NCI-H2081 (cell line): ENCODE measurements around the gene F7.
"Not testable (repeated sequence)": the region's sequence is repeated elsewhere in the genome, so short reads cannot be mapped to it uniquely, and the experiment has no call there.

ENCODE experiments used
- DNase-seq, 2 experiments: peaks; one replicate each; lab custom pipeline; 2025; lab: John Stamatoyannopoulos, UW

The F7 gene

DNA sequence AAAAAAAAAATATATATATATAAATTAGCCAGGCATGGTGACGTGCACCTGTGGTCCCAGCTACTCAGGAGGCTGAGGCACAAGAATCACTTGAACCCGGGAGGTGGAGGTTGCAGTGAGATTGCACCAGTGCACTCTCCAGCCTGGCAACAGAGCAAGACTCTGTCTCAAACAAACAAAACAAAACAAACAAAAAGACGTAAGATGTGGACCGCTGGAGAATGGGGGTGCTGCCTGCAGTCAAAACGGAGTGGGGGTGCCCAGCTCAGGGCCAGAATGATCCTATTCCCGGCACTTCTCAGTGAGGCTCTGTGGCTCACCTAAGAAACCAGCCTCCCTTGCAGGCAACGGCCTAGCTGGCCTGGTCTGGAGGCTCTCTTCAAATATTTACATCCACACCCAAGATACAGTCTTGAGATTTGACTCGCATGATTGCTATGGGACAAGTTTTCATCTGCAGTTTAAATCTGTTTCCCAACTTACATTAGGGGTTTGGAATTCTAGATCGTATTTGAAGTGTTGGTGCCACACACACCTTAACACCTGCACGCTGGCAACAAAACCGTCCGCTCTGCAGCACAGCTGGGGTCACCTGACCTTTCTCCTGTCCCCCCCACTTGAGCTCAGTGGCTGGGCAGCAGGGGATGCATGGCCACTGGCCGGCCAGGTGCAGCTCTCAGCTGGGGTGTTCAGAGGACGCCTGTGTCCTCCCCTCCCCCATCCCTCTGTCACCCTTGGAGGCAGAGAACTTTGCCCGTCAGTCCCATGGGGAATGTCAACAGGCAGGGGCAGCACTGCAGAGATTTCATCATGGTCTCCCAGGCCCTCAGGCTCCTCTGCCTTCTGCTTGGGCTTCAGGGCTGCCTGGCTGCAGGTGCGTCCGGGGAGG, at the start of gene F7:
Gene F7 (plus strand): TSS at position 760 of the 889 bp plus-strand sequence. CDS start 51 bp downstream, at position 811.
- no peak for DNase-seq

DNA sequence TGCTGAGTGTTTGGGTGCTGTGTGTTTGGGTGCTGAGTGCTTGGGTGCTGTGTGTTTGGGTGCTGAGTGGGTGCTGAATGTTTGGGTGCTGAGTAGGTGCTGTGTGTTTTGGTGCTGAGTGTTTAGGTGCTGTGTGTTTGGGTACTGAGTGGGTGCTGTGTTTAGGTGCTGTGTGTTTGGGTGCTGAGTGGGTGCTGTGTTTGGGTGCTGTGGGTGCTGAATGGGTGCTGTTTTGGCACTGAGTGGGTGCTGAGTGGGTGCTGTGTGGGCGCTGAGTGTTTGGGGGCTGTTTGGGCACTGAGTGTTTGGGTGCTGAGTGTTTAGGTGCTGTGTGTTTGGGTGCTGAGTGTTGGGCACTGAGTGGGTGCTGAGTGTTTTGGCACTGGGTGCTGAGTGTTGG, 48.5 kb upstream of the F7 start:
- DNase-seq, result no peak

DNA sequence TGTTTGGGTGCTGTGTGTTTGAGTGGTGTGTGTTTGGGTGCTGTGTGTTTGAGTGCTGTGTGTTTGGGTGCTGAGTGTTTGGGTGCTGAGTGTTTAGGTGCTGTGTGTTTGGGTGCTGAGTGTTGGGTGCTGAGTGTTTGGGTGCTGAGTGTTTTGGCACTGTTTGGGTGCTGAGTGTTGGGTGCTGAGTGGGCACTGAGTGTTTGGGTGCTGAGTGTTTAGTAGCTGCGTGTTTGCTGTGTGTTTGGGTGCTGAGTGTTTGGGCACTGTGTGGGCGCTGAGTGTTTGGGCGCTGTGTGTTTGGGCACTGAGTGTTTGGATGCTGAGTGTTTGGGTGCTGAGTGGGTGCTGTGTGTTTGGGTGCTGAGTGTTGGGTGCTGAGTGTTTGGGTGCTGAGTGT, 48.0 kb upstream of the F7 start:
- DNase-seq, result not testable (repeated sequence)

DNA sequence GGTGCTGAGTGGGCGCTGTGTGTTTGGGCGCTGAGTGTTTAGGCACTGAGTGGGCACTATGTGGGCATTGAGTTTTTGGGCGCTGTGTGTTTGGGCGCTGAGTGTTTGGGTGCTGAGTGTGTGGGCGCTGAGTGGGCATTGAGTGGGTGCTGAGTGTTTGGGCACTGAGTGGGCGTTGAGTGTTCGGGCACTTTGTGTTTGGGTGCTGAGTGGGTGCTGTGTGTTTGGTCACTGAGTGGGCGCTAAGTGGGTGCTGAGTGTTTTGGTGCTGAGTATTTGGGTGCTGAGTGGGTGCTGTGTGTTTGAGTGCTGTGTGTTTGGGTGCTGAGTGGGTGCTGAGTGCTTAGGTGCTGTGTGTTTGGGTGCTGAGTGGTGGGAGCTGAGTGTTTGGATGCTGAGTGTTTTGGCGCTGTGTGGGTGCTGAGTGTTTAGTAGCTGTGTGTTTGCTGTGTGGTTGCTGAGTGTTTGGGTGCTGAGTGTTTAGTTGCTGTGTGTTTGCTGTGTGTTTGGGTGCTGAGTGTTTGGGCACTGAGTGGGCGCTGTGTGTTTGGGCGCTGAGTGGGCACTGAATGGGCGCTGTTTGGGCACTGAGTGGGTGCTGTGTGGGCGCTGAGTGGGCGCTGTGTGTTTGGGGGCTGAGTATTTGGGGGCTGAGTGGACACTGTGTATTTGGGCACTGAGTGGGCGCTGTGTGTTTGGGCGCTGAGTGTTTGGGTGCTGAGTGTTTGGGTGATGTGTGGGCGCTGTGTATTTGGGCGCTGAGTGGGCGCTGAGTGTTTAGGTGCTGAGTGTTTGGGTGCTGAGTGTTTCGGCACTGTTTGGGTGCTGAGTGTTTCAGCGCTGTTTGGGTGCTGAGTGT, 47.2 kb upstream of the F7 start:
- no peak for DNase-seq

DNA sequence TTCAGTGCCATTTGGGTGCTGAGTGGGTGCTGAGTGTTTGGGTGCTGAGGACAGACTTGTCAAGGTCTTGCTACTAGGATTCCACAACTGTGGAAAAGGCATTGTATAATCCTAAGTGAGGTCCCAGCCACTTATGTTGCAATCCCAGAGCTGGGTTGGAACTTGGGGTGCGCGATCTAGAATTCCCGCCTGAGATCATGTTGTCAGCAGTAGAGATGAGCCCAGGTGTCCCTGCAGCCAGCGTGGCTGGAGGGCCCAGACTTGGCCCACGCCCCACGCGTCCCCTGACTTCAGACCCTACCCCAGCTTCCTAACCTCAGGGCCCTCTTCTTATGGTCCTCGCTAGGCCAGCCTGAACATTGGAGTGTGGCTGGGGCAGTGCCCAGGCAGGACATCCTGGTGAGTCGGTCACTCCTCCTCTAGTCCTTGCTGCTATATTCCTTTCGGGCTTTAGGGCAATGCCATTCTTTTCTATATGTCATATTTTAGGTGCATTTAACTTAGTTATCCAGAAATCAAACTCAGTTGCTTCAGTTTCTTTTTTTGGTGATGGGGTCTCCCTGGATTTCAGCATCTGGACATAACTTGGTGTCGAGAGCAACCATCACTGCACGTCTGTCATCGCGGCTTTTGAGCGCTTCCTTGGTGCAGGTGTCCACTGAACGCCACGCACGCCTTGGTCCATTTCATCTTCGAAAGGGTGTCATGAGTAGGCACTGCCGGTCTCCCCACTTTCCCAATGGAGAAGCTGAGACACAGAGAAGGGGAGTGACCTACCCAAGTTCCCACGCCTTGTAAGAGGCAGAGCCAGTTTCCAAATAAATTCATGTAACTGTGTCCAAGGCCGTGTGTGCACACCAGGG, 46.4 kb upstream of the F7 start:
- DNase-seq, result no peak

DNA sequence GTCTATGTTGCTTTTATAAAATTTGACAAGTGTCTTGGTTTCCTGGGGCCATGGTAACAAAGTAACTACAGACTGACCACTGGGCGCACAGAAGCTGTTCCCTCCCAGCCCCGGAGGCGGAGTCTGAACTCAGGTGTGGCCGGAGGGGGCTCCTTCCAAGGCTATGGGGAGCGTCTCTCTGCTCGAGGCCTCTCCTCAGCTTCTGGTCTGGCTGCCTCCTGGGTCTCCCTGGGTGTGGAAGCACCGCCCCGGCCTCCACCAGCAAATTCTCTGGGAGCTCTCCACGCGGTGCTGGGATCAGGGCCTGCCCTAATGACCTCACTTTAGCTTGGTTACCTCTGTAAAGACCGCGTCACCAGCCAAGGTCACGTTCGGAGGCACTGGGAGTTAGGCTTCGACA, 45.7 kb upstream of the F7 start:
- DNase-seq, result no peak

DNA sequence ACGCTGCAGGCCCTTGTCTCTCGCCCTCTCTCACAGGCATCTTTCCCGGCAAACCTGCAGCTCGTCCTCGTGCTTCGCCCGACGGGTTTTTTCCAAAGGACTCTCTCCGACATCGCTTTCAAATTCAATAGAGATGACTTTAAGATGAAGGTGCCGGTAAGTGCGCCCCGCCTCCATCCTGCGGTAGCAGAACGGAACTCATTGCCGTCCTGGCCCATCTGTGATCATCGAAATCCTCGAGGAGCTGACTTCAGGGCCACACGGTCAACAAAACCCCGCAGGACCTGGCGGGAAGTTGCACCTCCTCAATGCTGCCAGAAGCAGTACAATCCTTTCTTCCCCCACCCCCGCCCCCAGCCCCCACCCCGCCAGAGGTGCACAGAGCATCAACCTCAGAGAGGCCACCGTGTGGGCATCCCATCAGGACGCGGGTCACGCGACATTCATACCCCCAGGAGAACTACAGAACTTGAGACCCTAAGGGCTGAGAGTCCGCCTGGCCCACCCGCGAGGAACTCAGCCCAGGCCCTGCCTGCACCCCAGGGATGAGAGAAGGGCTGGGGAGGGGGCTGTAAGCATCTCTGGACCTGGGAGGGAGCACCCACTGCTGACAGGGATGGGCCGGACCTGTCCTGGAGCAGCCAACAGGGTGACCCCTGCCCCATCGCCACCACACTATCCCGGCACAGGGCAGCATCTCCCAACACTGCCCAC, 44.9 kb upstream of the F7 start:
- DNase-seq, result no peak

DNA sequence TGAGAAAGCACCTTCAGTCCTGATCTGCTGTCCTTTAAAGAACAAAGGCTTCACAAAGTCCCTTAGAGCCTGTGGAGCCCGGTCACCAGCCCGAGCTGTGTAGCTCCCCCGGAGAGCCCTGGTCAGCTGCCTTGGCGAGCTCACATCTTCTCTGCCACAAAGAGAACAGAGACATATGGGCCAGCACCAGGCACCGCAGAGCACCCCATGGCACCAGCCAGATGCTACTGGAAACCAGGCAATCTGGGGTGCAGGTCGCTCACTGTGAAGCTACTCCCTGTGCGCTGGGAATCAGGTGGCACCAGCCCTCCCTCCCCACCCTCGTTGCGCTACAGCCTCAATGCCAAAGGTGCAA, 44.3 kb upstream of the F7 start:
- DNase-seq, result no peak

DNA sequence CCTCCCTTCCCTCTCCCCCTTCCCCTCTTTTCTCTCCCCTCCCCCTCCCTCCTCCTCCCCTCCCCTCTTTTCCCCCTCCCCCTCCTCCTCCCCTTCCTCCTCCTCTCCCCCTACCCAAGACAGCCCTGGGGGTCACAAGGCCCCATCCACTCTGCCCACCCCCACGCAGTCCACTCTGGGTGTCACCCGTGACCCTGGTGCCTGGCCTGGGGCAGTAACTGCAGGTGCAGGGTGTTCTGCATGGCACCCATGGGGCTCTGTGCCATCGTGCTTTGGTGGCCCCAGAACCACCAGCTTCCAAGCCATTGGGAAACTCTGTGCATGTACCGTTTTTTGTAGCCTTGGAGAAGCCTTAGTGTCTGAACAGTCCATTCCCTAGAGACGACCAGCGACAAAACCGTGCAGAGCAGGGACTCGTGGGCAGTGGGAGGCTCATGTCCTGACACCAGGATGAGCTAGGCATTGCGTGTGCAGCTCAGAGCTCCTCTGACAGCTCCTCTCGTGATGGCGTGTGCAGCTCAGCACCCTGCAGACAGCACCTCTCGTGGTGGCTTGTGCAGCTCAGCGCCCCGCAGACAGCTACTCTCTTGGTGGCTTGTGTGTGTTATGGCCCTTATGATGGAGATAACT, 43.7 kb upstream of the F7 start:
- no peak for DNase-seq

DNA sequence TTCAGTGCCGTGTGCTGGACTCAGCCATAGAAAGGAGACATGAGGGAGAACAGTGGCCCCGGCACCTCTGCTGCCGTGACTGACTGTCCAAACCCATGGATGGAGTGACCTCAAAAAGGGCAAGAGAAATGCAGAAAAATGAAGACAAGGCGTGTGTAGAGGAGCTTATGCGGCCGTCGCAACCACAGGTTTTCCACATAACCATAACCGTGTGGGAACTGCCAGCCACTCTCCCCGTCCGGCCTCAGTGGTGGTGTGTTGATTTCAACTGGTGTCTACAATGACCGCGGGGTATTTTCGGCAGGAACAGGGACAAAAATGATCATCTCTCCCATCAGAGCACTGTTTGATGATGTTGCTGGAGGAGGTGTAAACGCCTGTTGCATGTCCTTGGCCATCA, 42.9 kb upstream of the F7 start:
- no peak for DNase-seq

DNA sequence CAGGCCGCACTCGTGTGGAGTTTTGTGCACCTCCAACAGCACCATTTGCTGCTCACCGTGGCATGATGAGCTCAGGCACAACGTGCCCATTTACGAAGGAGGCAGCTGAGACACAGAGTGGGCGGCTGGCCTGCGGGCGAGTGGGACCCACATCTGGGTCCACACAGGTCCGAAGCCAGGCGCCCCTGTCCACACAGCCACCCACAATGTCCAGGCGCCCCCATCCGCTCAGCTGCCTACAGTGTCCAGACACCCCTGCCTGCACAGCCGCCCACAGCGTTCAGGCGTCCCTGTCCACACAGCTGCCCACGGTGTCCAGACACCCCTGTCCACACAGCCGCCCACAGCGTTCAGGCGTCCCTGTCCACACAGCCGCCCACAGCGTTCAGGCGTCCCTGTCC, 42.5 kb upstream of the F7 start:
- DNase-seq, result no peak

DNA sequence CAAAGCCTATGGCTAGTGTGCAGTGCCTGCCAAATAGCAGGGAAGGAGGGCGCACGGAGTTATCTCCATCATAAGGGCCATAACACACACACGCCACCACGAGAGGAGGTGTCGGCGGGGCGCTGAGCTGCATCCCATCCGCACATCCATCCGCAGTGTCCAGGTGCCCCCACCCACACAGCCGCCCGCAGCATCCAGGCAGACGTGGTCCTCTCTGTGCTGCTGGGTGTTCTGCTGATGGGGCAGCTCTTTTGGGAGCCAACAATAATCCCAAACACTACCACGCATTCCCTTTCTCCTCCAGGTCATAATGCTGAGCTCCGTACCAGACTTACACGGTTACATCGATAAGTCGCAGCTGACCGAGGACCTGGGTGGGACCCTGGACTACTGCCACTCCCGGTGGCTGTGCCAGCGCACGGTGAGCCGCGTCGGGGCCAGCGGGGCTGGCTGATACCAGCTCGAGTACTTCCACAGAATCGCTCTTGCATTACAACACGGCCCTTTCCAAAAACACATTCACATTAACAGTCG, 41.5 kb upstream of the F7 start:
- no peak for DNase-seq

DNA sequence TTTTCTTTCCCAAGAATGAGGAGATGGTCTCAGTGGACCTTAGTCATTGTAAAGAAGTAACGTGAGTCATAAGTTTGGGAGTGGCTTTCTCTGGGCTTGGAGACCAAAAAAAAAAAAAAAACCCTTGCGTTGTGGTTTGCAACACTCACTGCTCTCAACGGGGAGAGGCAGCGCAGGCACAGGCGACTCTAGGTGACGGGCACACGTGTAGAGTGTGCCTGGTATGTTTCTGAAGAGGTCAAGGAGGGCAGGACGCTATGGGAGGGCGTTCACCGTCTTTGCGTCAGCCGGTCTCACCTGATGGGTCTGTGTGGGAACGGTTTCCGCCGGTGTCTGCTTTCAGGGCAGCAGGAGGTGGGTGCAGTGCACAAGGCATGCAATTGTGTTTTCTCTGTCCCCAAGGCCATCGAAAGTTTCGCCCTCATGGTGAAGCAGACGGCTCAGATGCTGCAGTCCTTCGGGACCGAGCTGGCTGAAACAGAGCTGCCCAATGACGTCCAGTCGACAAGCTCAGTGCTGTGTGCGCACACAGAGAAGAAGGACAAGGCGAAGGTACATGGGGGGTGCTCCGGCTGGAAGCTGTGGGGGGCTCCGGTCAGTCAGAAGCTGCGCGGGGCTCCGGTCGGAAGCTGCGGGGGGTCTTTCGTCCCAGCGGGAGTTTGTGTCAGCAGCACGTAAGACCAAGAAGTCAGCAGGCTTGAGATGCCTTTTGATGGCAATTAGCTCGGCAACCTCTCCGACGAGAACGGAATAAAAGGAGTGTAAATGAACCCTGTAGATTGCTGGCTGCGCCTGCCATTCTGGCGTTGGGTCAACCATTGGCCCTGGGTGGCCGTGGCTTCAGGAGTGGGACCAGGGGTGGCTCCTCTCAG, 40.8 kb upstream of the F7 start:
- no peak for DNase-seq

DNA sequence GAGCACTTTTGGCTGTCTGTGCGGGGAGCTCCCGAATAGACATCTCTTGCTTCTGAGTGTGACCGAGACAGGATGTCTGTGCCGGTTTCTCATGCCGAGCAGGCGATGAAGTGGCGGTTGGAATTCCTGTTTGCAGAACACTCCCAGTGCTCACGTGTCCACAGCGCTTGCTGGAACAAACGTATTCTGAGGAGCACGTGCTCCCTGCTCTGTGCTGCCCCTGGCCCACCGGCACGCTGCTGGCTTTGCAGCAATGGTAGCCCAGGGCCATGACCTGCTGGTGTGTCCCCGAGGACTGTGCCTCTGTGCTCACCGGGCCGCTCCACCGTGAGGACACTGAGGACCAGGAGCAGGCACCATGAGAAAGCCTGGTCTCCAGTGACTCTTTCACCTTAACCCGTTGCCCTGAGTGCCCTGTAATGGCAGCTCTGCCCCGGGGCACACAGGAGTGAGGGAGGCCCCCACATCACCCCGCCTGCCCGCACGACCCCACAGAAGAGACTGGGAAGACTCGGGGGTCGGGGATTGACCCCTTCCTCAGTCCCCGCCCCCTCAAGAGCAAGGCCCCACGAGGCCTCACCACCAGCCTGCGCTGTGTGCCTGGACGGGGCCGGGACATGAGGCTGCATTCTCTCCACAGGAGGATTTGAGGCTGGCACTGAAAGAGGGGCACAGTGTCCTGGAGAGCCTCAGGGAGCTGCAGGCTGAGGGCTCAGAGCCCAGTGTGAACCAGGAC, 40.0 kb upstream of the F7 start:
- no peak for DNase-seq

DNA sequence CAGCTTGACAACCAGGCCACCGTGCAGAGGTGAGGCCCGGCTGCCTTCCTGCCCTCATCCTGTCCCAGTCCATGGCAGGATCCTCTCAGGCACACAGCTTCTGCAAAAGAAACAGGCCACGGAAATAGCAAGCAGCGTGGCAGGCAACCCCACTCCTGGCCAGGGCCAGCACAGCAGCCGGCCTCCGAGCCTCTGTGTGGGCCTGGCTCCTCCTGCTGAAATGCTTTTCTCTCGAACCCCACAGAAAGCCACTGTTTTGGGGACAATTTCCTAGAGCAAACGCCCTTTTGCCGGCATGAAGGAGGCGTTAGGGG, 39.5 kb upstream of the F7 start:
- DNase-seq, result no peak

DNA sequence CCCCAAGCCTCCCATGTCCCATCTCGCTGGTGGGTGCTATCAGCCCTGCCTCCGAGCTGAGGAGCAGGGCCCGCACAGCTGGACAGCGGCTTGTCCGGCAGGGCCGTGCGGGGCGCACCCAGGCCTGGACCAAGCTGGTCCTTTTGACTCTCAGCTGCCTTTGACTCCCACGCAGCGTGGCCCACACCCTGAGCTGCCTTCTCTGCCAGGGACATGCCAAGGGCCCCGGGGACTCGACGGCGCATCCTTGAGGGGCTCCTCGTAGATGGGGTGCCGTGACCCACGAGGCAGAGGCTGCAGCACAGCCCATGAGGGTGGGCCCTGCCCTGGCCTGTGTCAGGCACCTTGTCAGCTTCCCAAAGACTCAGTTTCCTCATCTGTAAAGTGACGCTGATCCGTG, 38.8 kb upstream of the F7 start:
- no peak for DNase-seq

DNA sequence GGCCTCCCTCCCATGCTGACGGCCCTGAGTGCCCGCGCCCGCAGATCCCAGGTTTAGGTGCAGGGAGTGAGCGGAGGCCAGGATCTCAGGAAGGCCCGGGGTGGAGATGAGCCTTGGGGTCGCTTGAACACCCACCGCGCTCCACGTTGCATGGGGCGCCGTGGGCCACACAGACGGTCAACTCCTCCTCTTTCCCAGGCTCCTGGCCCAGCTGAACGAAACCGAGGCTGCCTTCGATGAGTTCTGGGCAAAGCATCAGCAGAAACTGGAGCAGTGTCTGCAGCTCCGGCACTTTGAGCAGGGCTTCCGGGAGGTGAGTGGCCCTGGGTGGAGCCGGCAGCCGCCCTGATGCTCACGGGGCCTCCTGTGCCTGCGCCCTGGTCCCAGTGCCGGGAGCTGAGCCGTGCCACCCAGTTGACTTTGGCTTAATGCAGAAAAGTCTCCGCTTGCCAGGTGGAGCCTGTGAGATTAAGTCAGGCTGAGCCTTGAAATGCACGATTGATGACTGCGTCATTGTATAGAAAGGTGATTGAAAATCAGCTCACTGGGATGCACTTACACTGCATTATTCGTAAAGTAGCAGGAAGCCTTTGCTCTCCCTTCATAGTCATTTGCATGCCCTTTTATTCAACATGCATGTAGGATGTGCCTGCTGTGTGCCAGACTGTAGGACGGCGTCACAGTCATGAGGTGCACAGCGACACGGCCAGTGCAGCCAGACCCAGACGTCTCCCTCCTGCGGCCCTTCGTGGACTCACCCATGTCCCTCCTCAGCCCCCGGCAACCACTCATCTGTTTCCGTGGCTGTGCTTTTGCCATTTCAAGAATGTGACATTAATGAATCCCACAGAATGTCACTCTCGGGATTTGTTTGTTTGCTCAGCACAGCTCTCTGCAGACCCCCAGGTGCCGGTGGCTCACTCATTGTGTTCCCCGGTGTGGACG, 35.5 kb upstream of the F7 start:
- no peak for DNase-seq

DNA sequence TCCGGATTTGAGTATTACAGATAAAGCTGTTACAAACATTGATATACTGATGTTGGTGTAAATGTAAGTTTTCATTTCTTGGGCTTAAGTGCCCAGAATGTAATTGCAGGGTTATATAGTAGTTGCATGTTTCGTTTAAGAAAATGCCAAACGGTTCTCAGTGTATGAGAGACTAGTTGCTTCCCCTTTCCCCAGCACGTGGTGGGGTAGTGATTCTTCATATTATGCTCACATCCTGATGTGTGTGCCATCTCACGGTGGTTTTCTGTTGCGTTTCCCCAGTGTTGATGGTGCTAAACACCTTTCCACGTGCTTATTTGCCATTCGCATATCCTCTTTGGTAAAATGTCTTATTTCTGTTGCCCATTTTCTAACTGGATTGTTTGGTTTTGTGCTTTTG, 34.7 kb upstream of the F7 start:
- no peak for DNase-seq
